ENCODE data around the gene CCDC88C. TPM values are rescaled to one million over a fixed set of nuclear protein-coding genes. Genes with fewer than 3 reads are reported as not detected.

Gene CCDC88C
- total and polyA plus RNA-seq, 2 donors, result 25.6 to 47.4 TPM

DNA sequence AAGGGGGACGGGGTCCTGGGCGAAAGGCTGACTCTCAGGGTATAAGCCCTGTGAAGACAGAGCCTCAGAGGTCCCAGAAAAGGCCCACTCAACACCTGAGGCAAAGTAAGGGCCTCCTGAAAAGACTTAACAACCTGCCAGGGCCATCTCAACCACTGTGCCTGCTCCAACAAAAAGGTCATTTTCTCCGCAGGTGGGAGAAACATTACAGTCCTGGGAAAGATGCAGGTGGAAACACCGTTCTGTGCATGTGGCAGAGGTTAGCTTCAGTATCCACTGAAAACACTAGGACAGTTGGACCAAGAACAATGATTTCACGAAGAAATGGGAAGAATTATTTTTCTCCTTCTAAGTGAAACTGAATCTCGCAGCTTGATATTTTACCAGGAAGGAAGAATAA is 50.9 kb downstream of the CCDC88C start:
- no peak for DNase-seq (ENCODE audit: low read depth in 6 of 9, low spot score in 9 of 9)
- H3K4me3 ChIP-seq (ENCODE audit: low read length in 2 of 2), result no peak overlapping the region
- H3K36me3 ChIP-seq (ENCODE audit: control insufficient read depth in 2 of 2, insufficient read depth in 2 of 2, low read length in 1 of 2), result no peaks in the 10 kb centered on the region
- WGBS, result 71% methylated on average over 6 of the region's 6 CpGs
- H3K27me3 ChIP-seq (ENCODE audit: control insufficient read depth in 2 of 2, insufficient read depth in 1 of 2, low read length in 1 of 2), result no peaks in the 10 kb centered on the region
- H3K9me3 ChIP-seq (ENCODE audit: control insufficient read depth in 2 of 2, insufficient read depth in 1 of 2, low read length in 1 of 2), result no peaks in the 10 kb centered on the region
- peak overlapping the region; percentile 26 to 75 for H3K27ac ChIP-seq (ENCODE audit: low read depth in 1 of 2, low read length in 1 of 2)
- H3K4me1 ChIP-seq (ENCODE audit: control insufficient read depth in 2 of 2, insufficient read depth in 2 of 2, low read length in 2 of 2), result peaks cover 29 to 83% of the 10 kb centered on the region in 2 donors

DNA sequence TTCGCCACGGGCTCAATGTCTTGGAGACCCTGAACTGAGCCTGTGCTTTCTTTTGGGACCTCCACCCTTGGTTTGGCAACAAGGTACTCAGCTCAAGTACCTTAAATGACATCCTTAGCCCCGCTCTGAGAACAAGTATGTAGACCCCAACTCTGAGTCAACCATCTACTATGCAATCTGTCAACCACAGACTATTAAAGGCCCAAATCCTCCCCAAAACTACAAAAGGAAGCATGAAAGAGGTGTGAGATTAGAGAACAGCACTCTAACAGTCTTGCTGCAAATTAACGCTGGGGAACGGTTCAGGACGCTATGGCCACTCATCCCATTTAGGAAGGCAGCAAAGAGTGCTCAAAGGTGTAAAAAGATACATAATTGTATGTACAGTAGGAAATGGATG is 52.1 kb downstream of the CCDC88C start:
- 78% methylated on average over 6 of the region's 6 CpGs for WGBS
- Histone ChIP-seq H3K4me3 (ENCODE audit: low read length in 2 of 2) (no peak overlapping the region), H3K27ac (ENCODE audit: low read depth in 1 of 2, low read length in 1 of 2) (no peak overlapping the region)

DNA sequence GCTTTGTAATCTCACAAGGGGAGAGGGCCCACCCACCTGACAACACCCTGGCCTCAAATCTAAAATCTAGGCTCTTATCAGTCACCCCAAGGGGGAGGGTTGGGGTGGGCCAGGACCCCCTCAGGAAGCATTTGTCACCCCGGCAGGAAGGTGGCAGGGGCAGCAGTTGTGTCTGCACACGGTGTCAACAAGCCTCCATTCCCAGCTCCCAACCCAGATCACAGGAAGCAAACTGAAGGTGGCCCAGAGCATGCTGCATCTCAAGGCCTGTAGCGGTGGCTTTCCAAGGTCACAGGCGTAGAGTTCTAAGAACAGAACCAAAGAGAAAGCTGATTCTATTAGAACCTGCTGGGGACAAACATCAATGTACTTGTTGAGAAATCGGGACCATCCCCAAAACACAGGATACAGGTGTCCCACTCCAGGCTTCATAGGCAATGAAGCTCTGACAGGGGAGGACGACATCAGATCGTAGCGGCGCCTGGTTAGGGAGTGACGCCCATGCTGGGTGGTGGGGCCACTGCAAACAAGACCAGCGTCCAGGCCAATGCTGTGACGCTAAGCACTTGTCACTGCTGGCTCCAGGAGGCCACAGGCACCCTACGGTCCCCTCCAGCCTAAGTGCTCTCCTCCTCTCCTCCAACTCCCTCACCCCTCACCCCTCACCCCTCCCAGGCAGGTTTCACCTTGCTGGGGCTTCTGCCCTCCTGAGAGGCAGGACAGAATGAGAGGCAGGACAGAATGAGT is 52.9 kb downstream of the CCDC88C start:
- peaks cover under 1 to 2% of the 10 kb centered on the region in 2 donors for H3K36me3 ChIP-seq (ENCODE audit: control insufficient read depth in 2 of 2, insufficient read depth in 2 of 2, low read length in 1 of 2)
- H3K4me1 ChIP-seq (ENCODE audit: control insufficient read depth in 2 of 2, insufficient read depth in 2 of 2, low read length in 2 of 2), result peaks cover 19 to 65% of the 10 kb centered on the region in 2 donors
- WGBS, result 79% methylated on average over 13 of the region's 13 CpGs
- no peaks in the 10 kb centered on the region for H3K9me3 ChIP-seq (ENCODE audit: control insufficient read depth in 2 of 2, insufficient read depth in 1 of 2, low read length in 1 of 2)
- DNase-seq (ENCODE audit: low read depth in 6 of 9, low spot score in 9 of 9), result no peak
- H3K27ac ChIP-seq (ENCODE audit: low read depth in 1 of 2, low read length in 1 of 2), result peak overlapping the region in 1 of 2 donors; percentile 61
- H3K4me3 ChIP-seq (ENCODE audit: low read length in 2 of 2), result no peak overlapping the region
- no peaks in the 10 kb centered on the region for H3K27me3 ChIP-seq (ENCODE audit: control insufficient read depth in 2 of 2, insufficient read depth in 1 of 2, low read length in 1 of 2)

More for the DNA sequence above, 52.1 kb downstream of the CCDC88C start:
- Histone ChIP-seq H3K27me3 (ENCODE audit: control insufficient read depth in 2 of 2, insufficient read depth in 1 of 2, low read length in 1 of 2) (no peaks in the 10 kb centered on the region), H3K4me1 (ENCODE audit: control insufficient read depth in 2 of 2, insufficient read depth in 2 of 2, low read length in 2 of 2) (peaks cover 24 to 73% of the 10 kb centered on the region in 2 donors), H3K36me3 (ENCODE audit: control insufficient read depth in 2 of 2, insufficient read depth in 2 of 2, low read length in 1 of 2) (peaks cover 0 to 2% of the 10 kb centered on the region in 2 donors), H3K9me3 (ENCODE audit: control insufficient read depth in 2 of 2, insufficient read depth in 1 of 2, low read length in 1 of 2) (no peaks in the 10 kb centered on the region)
- no peak for DNase-seq (ENCODE audit: low read depth in 6 of 9, low spot score in 9 of 9)

DNA sequence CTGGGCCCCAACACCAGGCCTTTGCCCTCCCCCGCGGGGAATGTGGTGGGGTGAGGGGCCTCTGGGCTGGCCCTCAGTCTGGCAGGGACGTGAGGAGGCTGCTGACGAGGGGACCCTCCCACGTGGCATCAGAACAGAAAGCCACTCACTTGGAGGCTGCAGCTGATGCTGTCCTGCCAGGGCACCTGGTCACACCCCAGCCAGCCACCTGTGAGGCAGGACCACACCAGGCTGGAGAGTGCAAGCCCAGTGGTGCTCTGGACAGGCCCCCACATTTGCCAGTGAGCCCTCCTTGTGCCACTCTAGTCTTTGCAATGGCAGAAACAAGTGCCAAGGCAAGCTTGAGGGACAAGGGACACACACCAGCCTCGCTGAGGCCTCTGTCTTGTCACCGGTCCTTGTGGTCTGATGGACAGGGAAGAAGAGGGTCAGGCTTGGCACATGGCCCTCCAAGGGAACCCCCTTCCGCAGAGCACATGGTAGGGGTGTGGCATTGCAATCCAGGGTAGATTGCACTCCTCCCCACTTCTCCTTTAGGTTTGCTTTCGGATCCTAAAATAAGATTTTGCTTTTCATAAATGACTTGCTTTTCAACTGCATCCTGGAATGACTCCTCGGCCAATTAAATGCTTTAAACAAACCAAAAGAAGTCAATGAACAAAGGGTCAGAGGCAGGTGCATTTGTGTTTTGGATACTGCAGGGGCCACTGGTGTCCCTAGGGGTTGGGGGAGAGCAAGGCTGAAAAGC is 53.7 kb downstream of the CCDC88C start:
- no peak overlapping the region for H3K4me3 ChIP-seq (ENCODE audit: low read length in 2 of 2)
- no peaks in the 10 kb centered on the region for H3K27me3 ChIP-seq (ENCODE audit: control insufficient read depth in 2 of 2, insufficient read depth in 1 of 2, low read length in 1 of 2)
- H3K4me1 ChIP-seq (ENCODE audit: control insufficient read depth in 2 of 2, insufficient read depth in 2 of 2, low read length in 2 of 2), result peaks cover 19 to 57% of the 10 kb centered on the region in 2 donors
- peaks cover 8% of the 10 kb centered on the region in 2 donors for H3K36me3 ChIP-seq (ENCODE audit: control insufficient read depth in 2 of 2, insufficient read depth in 2 of 2, low read length in 1 of 2)
- H3K9me3 ChIP-seq (ENCODE audit: control insufficient read depth in 2 of 2, insufficient read depth in 1 of 2, low read length in 1 of 2), result no peaks in the 10 kb centered on the region
- 70% methylated on average over 10 of the region's 10 CpGs for WGBS
- H3K27ac ChIP-seq (ENCODE audit: low read depth in 1 of 2, low read length in 1 of 2), result peak overlapping the region in 1 of 2 donors; percentile 25
- DNase-seq (ENCODE audit: low read depth in 6 of 9, low spot score in 9 of 9), result no peak

DNA sequence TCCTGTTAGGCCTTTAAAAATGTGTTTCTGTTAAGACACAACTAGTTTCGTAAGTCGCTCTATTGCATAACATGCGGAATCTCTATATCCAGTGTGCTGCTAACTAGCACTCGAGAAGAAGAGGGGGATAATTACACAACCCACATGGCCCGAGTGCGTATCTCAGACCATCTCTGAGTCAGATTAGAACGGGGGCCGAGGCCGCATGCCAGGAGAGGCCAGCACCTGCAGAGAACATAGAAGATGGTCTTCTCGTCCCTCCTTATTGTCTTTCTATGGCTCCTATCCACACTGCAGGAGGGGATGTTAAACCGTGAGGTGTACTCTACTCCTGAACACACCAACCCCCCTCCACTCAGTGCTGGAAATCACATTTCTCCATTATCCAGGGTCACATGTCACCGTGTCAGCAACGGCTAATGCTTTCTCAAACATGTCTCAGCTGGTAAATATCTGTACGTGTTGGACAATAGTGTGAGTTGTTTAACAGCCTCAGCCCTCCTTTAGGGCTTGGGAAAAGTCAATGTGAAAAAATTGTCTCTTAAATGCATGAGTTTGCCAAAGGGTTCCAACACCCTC is 56.3 kb downstream of the CCDC88C start:
- Histone ChIP-seq H3K4me1 (ENCODE audit: control insufficient read depth in 2 of 2, insufficient read depth in 2 of 2, low read length in 2 of 2) (peaks cover 3 to 43% of the 10 kb centered on the region in 2 donors), H3K4me3 (ENCODE audit: low read length in 2 of 2) (no peak overlapping the region)
- DNase-seq (ENCODE audit: low read depth in 6 of 9, low spot score in 9 of 9), result no peak

DNA sequence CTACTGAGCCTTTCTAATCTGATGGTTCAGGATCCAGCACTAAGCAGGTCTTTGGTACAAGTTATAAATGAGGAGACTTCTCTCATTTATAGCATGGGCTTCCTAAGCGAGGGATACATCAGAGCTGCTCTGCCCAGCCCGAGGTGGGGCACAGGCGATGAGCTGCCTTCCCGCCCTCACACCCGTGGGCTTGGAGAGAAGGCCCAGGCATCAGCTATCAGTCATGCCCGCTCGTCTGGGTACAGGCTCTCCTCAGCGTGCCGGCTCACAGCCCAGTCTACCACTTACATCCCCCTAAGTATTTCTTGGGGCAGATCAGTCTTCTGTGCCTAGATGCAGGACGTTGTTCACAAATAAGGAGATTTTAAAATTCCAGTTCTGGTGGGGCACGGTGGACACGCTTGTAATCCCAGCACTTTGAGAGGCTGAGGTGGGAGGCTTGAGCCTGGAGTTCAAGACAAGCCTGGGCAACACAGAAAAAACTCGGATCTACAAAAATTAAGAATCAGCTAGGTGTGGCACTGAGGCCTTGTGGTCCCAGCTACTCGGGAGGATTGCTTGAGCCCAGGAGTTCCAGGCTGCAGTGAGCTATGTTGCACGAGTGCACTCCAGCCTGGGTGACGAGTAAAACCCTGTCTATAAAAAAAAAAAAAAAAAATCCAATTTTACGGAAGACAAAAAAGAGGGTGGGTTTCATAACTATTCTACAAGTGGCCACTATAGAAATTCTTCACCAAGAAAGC is 57.0 kb downstream of the CCDC88C start:
- peaks cover 8 to 46% of the 10 kb centered on the region in 2 donors for H3K4me1 ChIP-seq (ENCODE audit: control insufficient read depth in 2 of 2, insufficient read depth in 2 of 2, low read length in 2 of 2)
- DNase-seq (ENCODE audit: low read depth in 6 of 9, low spot score in 9 of 9), result no peak
- WGBS, result 94% methylated on average over 17 of the region's 17 CpGs
- peak overlapping the region; percentile 27 to 74 for H3K27ac ChIP-seq (ENCODE audit: low read depth in 1 of 2, low read length in 1 of 2)
- no peak overlapping the region for H3K4me3 ChIP-seq (ENCODE audit: low read length in 2 of 2)
- H3K9me3 ChIP-seq (ENCODE audit: control insufficient read depth in 2 of 2, insufficient read depth in 1 of 2, low read length in 1 of 2), result no peaks in the 10 kb centered on the region
- peaks cover 26% of the 10 kb centered on the region in 2 donors for H3K36me3 ChIP-seq (ENCODE audit: control insufficient read depth in 2 of 2, insufficient read depth in 2 of 2, low read length in 1 of 2)
- H3K27me3 ChIP-seq (ENCODE audit: control insufficient read depth in 2 of 2, insufficient read depth in 1 of 2, low read length in 1 of 2), result no peaks in the 10 kb centered on the region

More for the DNA sequence above, 56.3 kb downstream of the CCDC88C start:
- H3K27me3 ChIP-seq (ENCODE audit: control insufficient read depth in 2 of 2, insufficient read depth in 1 of 2, low read length in 1 of 2), result no peaks in the 10 kb centered on the region
- H3K27ac ChIP-seq (ENCODE audit: low read depth in 1 of 2, low read length in 1 of 2), result peak overlapping the region; percentile 27 to 64
- H3K9me3 ChIP-seq (ENCODE audit: control insufficient read depth in 2 of 2, insufficient read depth in 1 of 2, low read length in 1 of 2), result no peaks in the 10 kb centered on the region
- peaks cover 22 to 26% of the 10 kb centered on the region in 2 donors for H3K36me3 ChIP-seq (ENCODE audit: control insufficient read depth in 2 of 2, insufficient read depth in 2 of 2, low read length in 1 of 2)
- 92% methylated on average over 14 of the region's 14 CpGs for WGBS

DNA sequence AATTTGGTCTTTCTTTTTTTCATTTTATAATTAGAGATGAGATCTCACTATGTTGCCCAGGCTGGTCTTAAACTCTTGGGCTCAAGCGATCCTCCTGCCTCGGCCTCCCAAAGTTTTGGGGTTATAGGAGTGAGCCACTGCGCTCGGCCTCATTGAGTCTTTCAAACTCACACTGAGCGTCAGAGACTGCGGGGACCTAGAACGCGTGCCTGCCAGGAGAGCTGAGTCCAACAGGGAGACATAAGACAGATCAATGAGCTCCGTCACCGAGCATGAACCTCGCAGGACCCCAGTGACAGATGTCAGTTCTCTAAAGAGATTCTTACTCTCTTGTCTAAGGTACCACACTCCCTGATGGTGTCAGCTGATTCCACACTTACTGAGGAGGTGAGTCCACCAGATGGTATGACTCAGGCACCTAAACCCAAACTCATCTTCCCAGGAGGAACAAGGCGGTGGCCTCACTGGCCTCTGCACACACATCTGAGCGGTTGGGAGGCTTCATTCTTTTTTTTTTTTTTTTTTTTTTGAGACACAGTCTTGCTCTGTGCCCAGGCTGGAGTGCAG is 58.9 kb downstream of the CCDC88C start:
- no peaks in the 10 kb centered on the region for H3K27me3 ChIP-seq (ENCODE audit: control insufficient read depth in 2 of 2, insufficient read depth in 1 of 2, low read length in 1 of 2)
- no peak overlapping the region for H3K27ac ChIP-seq (ENCODE audit: low read depth in 1 of 2, low read length in 1 of 2)
- peaks cover 26 to 39% of the 10 kb centered on the region in 2 donors for H3K36me3 ChIP-seq (ENCODE audit: control insufficient read depth in 2 of 2, insufficient read depth in 2 of 2, low read length in 1 of 2)
- H3K4me3 ChIP-seq (ENCODE audit: low read length in 2 of 2), result no peak overlapping the region
- no peak for DNase-seq (ENCODE audit: low read depth in 6 of 9, low spot score in 9 of 9)
- 98% methylated on average over 13 of the region's 13 CpGs for WGBS
- H3K9me3 ChIP-seq (ENCODE audit: control insufficient read depth in 2 of 2, insufficient read depth in 1 of 2, low read length in 1 of 2), result no peaks in the 10 kb centered on the region
- H3K4me1 ChIP-seq (ENCODE audit: control insufficient read depth in 2 of 2, insufficient read depth in 2 of 2, low read length in 2 of 2), result peaks cover 15 to 43% of the 10 kb centered on the region in 2 donors

DNA sequence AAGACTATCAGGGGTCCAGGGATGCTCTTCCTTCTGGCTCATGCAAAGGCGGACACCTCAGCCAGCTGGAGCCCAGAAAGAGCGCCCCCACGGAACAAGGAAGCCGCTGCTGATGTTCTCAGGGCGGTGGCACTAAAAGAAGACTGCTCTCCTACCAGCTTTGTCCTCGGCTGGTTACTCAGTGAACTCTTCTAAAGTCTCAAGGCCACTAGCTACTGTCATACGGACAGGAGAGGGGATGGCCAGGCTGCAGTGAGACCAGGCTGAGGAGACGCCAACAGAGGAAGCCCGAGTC is 59.6 kb downstream of the CCDC88C start:
- over 99% methylated on average over 9 of the region's 9 CpGs for WGBS
- DNase-seq (ENCODE audit: low read depth in 6 of 9, low spot score in 9 of 9), result no peak
- Histone ChIP-seq H3K27me3 (ENCODE audit: control insufficient read depth in 2 of 2, insufficient read depth in 1 of 2, low read length in 1 of 2) (no peaks in the 10 kb centered on the region), H3K4me1 (ENCODE audit: control insufficient read depth in 2 of 2, insufficient read depth in 2 of 2, low read length in 2 of 2) (peaks cover 15 to 49% of the 10 kb centered on the region in 2 donors), H3K9me3 (ENCODE audit: control insufficient read depth in 2 of 2, insufficient read depth in 1 of 2, low read length in 1 of 2) (no peaks in the 10 kb centered on the region), H3K27ac (ENCODE audit: low read depth in 1 of 2, low read length in 1 of 2) (no peak overlapping the region), H3K4me3 (ENCODE audit: low read length in 2 of 2) (no peak overlapping the region), H3K36me3 (ENCODE audit: control insufficient read depth in 2 of 2, insufficient read depth in 2 of 2, low read length in 1 of 2) (peaks cover 32 to 46% of the 10 kb centered on the region in 2 donors)
